MCF 10A (cell line): Measurements from ENCODE around the gene TRAK1. TPM values are rescaled to one million over a fixed set of nuclear protein-coding genes. Genes with fewer than 3 reads are reported as not detected.

ENCODE experiments used
- BruUV-seq: library from RNA; stranded (reverse); fragments of 400-500 nt; replicated peaks from 2 replicates; lab custom pipeline; 2021; lab: Mats Ljungman, UMichigan
- CTCF ChIA-PET: fragments of 300-600 bp; sonication (Branson Sonifier 250); formaldehyde crosslinking; extraction: SDS; loops from one replicate; lab custom pipeline; 2021; ENCODE audit warnings: antibody characterized with exemption, inconsistent platforms; lab: Yijun Ruan, JAX
- POLR2A ChIA-PET: fragments of 300-600, 350-650 bp; sonication (Branson Sonifier 250); formaldehyde crosslinking; extraction: SDS; loops from one replicate; lab custom pipeline; 2020; ENCODE audit warnings: antibody characterized with exemption, inconsistent platforms; lab: Yijun Ruan, JAX
- DNase-seq: peaks from one replicate; pipeline ENCODE4 v3.0.0-alpha.2; 2018; ENCODE audit not compliant: unreplicated experiment
- H3K27ac Mint-ChIP-seq: one replicate; pipeline ENCODE4 v1.8.0; 2022; ENCODE audit warnings: mild to moderate bottlenecking, low read depth, mixed read lengths; ENCODE audit not compliant: unreplicated experiment
- H3K27me3 Mint-ChIP-seq: one replicate; pipeline ENCODE4 v1.8.0; 2022; ENCODE audit warnings: mixed read lengths; ENCODE audit not compliant: insufficient read depth, unreplicated experiment
- H3K36me3 Mint-ChIP-seq: one replicate; pipeline ENCODE4 v1.8.0; 2022; ENCODE audit warnings: mild to moderate bottlenecking, moderate library complexity, mixed read lengths; ENCODE audit not compliant: insufficient read depth, unreplicated experiment
- H3K4me1 Mint-ChIP-seq: one replicate; pipeline ENCODE4 v1.8.0; 2022; ENCODE audit warnings: mixed read lengths; ENCODE audit not compliant: insufficient read depth, unreplicated experiment
- H3K4me3 Mint-ChIP-seq: one replicate; pipeline ENCODE4 v1.8.0; 2022; ENCODE audit warnings: mild to moderate bottlenecking, moderate library complexity, mixed read lengths; ENCODE audit not compliant: unreplicated experiment
- H3K9me3 Mint-ChIP-seq: one replicate; pipeline ENCODE4 v1.8.0; 2022; ENCODE audit warnings: mixed read lengths; ENCODE audit not compliant: unreplicated experiment
- CTCF ChIP-seq: fragments of 200-600 bp; IDR thresholded peaks from one replicate; pipeline ENCODE4 v1.8.0; 2022; ENCODE audit warnings: antibody characterized with exemption, mild to moderate bottlenecking; ENCODE audit not compliant: unreplicated experiment
- intact Hi-C: fragments of 100-400 bp; cut with micrococcal nuclease; formaldehyde crosslinking; loops from 2 replicates; pipeline ENCODE4 v1.14.1; 2022
- total RNA-seq: library from RNA; stranded (reverse); gene quantifications from 2 replicates; pipeline ENCODE4 v1.2.3, GENCODE V29; 2022

TRAK1 gene
- total RNA-seq, 1 experiment from 2014 or later, result 33.2 TPM

- Mint-ChIP-seq H3K4me3 (no peak overlapping the region), H3K27ac (peak overlapping the region; percentile 97), H3K36me3 (peaks cover 6% of the 10 kb centered on the region), H3K4me1 (peaks cover 32% of the 10 kb centered on the region), H3K9me3 (no peaks in the 10 kb centered on the region), H3K27me3 (no peaks in the 10 kb centered on the region)
- no peak for TF ChIP-seq CTCF
- CTCF ChIA-PET, result interaction anchor here (0.6 to 5.6 kb wide), 8 partner anchors 12 to 187 kb away, joined by 3 to 23 read pairs (median 4); partner anchors contain the start of gene TRAK1
- BruUV-seq, result no TSS peak
- intact Hi-C loops, result no loop called here
- POLR2A ChIA-PET, result interaction anchor here (2.3 to 5.3 kb wide), 5 partner anchors 8 to 63 kb away, joined by 9 to 56 read pairs (median 23); partner anchors contain the start of gene TRAK1
- no peak for DNase-seq
Measured at GRCh38 chr3:42078677-42079076, 12.5 kb upstream of the TRAK1 start.

- H3K27me3 Mint-ChIP-seq, result no peaks in the 10 kb centered on the region
- no peak for TF ChIP-seq CTCF
- peak; percentile 91 for DNase-seq
- H3K4me1 Mint-ChIP-seq, result peaks cover 28% of the 10 kb centered on the region
- peak overlapping the region; percentile 53 for H3K4me3 Mint-ChIP-seq
- peaks cover 6% of the 10 kb centered on the region for H3K36me3 Mint-ChIP-seq
- ChIA-PET CTCF (interaction anchor here (0.6 to 5.6 kb wide), 16 partner anchors 8 to 1359 kb away, joined by 3 to 23 read pairs (median 4); partner anchors contain the start of gene TRAK1), POLR2A (interaction anchor here (0.7 to 5.3 kb wide), 21 partner anchors 9 to 147 kb away, joined by 3 to 56 read pairs (median 4); partner anchors contain the start of genes TRAK1 and ULK4)
- peak overlapping the region; percentile 97 for H3K27ac Mint-ChIP-seq
- H3K9me3 Mint-ChIP-seq, result no peaks in the 10 kb centered on the region
- intact Hi-C loops, result no loop called here
- no TSS peak for BruUV-seq
Measured at GRCh38 chr3:42079701-42080452, 11.3 kb upstream of the TRAK1 start.

- Mint-ChIP-seq H3K36me3 (peaks cover 6% of the 10 kb centered on the region), H3K4me3 (peak overlapping the region; percentile 37)
Measured at GRCh38 chr3:42080453-42080872, 10.7 kb upstream of the TRAK1 start.

More at GRCh38 chr3:42080453-42080872, 10.7 kb upstream of the TRAK1 start:
- H3K4me1 Mint-ChIP-seq, result peaks cover 28% of the 10 kb centered on the region
- no TSS peak for BruUV-seq
- peak overlapping the region; percentile 97 for H3K27ac Mint-ChIP-seq
- peak; percentile 84 for DNase-seq
- no peak for TF ChIP-seq CTCF
- ChIA-PET POLR2A (interaction anchor here (0.5 to 5.3 kb wide), 19 partner anchors 9 to 400 kb away, joined by 3 to 56 read pairs (median 5); partner anchors contain the start of genes TRAK1 and ULK4), CTCF (interaction anchor here (0.6 to 5.6 kb wide), 10 partner anchors 9 to 156 kb away, joined by 3 to 23 read pairs (median 4); no protein-coding TSS in a partner anchor)
- H3K27me3 Mint-ChIP-seq, result no peaks in the 10 kb centered on the region
- no peaks in the 10 kb centered on the region for H3K9me3 Mint-ChIP-seq
- intact Hi-C loops, result no loop called here
